WI38 (cell line): ENCODE data around the gene AHSG.

Experiments used
- H3K4me3 ChIP-seq: 2 replicates; pipeline ENCODE4 v1.5.1; 2011; ENCODE audit warnings: low read depth, mild to moderate bottlenecking, control low read depth, low read length
- TF ChIP-seq, protein P1 (sequence below): IDR thresholded peaks from 2 replicates; pipeline ENCODE4 v1.5.1; 2012; ENCODE audit warnings: low read depth, mild to moderate bottlenecking, control low read depth, low read length

Gene AHSG

DNA sequence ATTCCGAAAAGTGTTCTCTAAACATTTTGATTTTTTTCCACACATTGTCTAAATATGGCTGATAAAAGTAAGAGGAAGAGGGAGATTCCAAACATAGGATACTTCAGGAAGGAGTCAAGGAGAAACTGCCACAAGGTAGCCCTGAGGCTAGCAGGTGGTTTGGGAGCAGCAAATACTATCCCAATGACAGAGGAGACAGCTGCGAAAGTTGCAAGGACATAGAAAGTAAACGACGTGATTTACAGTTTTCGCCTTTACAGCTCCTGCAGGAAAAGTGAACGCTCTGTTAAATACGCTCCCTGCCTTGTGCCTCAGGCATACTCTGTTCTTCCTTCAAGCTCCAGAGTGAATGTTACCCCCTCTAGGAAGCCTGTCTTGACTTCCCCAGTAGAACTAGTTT, 23.7 kb downstream of the AHSG start:
- no peak overlapping the region for H3K4me3 ChIP-seq
- TF ChIP-seq, protein P1, sequence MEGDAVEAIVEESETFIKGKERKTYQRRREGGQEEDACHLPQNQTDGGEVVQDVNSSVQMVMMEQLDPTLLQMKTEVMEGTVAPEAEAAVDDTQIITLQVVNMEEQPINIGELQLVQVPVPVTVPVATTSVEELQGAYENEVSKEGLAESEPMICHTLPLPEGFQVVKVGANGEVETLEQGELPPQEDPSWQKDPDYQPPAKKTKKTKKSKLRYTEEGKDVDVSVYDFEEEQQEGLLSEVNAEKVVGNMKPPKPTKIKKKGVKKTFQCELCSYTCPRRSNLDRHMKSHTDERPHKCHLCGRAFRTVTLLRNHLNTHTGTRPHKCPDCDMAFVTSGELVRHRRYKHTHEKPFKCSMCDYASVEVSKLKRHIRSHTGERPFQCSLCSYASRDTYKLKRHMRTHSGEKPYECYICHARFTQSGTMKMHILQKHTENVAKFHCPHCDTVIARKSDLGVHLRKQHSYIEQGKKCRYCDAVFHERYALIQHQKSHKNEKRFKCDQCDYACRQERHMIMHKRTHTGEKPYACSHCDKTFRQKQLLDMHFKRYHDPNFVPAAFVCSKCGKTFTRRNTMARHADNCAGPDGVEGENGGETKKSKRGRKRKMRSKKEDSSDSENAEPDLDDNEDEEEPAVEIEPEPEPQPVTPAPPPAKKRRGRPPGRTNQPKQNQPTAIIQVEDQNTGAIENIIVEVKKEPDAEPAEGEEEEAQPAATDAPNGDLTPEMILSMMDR = no peak

DNA sequence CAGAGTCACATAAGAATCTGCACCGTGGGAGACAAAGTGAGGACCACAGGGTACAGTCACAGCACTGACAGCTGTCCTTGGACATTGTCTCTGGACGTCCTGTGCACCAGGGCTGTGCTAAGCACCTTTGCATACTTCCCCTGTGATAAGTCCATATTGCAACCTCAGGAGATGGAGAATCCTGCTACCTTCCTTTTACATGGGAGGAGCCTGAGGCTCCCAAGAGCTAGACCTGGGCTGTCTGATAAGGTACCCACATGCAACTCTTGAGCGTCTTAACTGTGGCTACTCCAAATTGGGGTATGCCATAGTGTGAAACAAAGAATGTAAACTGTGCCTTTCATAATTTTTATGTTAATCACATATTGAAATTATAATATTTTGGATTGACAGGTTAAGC, 24.8 kb downstream of the AHSG start:
- TF ChIP-seq, protein P1 = no peak
- no peak overlapping the region for H3K4me3 ChIP-seq

DNA sequence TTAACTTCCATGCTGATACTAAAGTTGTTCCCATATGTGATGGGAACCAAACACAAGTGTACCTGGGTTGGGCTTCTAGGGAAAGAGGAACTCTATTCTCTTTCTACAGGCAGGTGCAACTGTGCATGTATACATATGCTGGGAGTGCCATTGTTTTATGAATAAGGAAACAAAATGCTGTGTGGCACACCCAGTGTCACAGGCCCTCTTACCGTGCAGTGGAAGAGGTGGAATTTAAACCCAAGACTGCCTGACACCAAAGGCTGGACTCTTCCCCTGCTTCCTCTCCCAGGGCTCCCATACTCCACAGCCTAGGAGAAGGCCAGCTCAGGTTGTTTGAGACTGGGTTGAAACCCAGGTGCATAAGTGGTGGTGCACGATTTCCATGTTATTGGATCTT, 25.4 kb downstream of the AHSG start:
- TF ChIP-seq, protein P1 = no peak
- no peak overlapping the region for H3K4me3 ChIP-seq

DNA sequence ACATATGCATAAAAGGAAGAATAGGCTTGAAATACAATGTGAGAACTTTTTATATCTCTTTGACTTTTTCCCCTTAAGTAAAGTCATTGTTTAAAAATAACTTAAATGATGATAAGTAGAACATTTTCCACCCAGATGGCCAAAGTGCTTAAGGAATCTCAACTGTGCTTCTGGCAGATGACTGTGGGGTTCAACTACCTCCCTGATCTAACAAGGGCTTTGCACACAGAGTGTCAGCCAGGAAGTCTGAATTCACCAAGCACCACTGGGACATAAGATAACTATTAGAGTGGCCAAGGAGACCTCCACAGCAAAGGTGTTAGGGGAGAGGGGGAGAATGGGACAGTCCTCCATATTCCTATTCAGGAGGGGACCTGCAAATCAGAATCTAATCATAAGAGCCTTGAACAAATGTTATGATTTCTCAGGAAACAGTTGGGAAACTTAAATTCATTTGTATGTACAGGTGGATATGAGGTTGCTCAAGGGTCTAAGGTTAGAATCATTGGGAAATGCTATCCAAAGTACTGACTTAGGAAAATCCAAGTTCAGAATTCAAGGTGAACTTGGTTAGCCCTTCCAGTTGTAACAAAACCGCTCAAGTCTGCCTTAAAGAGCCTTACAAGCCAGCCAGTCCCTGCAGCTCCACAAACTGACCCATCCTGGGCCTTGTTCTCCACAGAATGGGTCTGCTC, 27.1 kb downstream of the AHSG start, which contains the start of gene FETUB:
FETUB (plus strand) TSS at position 622 of the 695 bp plus-strand sequence; CDS start at position 684, 62 bp downstream.
- TF ChIP-seq, protein P1 = no peak
- H3K4me3 ChIP-seq = no peak within 1 kb of the TSS

DNA sequence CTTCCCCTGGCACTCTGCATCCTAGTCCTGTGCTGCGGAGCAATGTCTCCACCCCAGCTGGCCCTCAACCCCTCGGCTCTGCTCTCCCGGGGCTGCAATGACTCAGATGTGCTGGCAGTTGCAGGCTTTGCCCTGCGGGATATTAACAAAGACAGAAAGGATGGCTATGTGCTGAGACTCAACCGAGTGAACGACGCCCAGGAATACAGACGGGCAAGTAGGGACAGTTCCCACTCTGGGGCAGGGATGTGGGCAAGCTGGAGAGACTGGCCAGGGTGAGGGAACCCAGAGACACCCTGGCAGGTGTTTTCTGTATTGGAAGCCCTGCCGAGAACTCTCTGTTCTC, 27.6 kb downstream of the AHSG start:
- H3K4me3 ChIP-seq = no peak overlapping the region
- TF ChIP-seq, protein P1 = no peak

DNA sequence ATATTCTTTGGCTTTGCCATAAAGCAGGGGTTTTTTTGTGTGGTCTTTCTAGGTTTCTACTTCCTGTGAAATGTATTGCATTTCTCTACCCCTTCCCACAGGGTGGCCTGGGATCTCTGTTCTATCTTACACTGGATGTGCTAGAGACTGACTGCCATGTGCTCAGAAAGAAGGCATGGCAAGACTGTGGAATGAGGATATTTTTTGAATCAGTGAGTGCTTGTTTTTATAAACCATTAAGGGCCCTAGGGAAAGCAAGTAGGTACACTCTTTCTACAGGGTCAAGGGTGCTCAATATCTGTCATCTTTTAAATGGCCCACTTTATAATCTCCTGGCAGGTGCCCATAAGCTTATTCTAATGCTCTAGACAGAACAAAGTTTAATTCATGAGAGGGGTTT, 28.1 kb downstream of the AHSG start:
- no peak overlapping the region for H3K4me3 ChIP-seq

DNA sequence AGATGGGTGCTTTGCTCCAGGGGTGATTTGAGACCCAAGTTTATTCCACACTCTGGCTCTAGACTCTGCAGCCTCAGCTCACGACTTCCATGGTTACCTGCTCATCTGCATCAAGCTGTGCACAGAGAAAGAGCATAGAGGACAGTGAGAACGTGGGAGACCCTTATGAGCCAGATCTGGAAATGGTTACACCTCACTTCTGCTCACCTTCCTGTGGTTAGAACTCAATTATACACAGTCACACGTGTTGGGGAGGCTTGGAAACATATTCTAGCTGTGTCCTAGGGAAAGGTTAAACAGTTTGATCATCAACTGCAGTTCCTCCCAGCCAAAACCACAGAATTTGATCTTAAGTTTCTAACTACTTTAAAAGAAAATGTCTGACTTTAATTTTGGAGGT, 29.2 kb downstream of the AHSG start:
- no peak overlapping the region for H3K4me3 ChIP-seq
- TF ChIP-seq, protein P1 = no peak

More for the DNA sequence above, 28.1 kb downstream of the AHSG start:
- TF ChIP-seq, protein P1 = no peak
